K562 (cell line): ENCODE data around the gene AFF1. TPM values are rescaled to one million over a fixed set of nuclear protein-coding genes. Genes with fewer than 3 reads are reported as not detected.

Experiments
- ATF1 ChIP-seq, 2 experiments: fragments of 450-650 bp in 1 of 2; IDR thresholded peaks; 2 replicates each; pipeline ENCODE4 v1.6.1; 2016; ENCODE audit warnings: missing compliant biosample characterization in 1 of 2, missing genetic modification characterization in 1 of 2
- CREB1 ChIP-seq, 2 experiments: sonication (generic) in 1 of 2; formaldehyde crosslinking in 1 of 2; IDR thresholded peaks; 2 replicates each; pipeline versions ENCODE4 v1.6.1 to v1.8.0; 2012 to 2022; ENCODE audit warnings: inconsistent platforms in 1 of 2, mild to moderate bottlenecking in 1 of 2, missing genetic modification reagents in 1 of 2, moderate library complexity in 1 of 2
- FOSL1 ChIP-seq: fragments of 200-800 bp; sonication (Bioruptor generic); conservative IDR thresholded peaks from 2 replicates; pipeline ENCODE4 v1.6.1; 2016; ENCODE audit warnings: missing genetic modification characterization, missing compliant biosample characterization
- ILK ChIP-seq: fragments of 450-650 bp; IDR thresholded peaks from 2 replicates; pipeline ENCODE4 v1.6.1; 2016; ENCODE audit warnings: missing genetic modification characterization, low read depth, mild to moderate bottlenecking, missing compliant biosample characterization, moderate library complexity, borderline replicate concordance
- IRF2 ChIP-seq: sonication (generic); formaldehyde crosslinking; IDR thresholded peaks from 2 replicates; pipeline ENCODE4 v1.8.1; 2022; ENCODE audit warnings: mild to moderate bottlenecking, missing genetic modification reagents
- KLF1 ChIP-seq: fragments of 450-650 bp; IDR thresholded peaks from 2 replicates; pipeline ENCODE4 v1.6.1; 2016; ENCODE audit warnings: missing genetic modification characterization, missing compliant biosample characterization
- LARP7 ChIP-seq: fragments of 450-650 bp; IDR thresholded peaks from 2 replicates; pipeline ENCODE4 v1.6.1; 2016
- MBD1 ChIP-seq: fragments of 250-450 bp; sonication (Bioruptor Pico); IDR thresholded peaks from 2 replicates; pipeline ENCODE4 v1.8.0; 2022; ENCODE audit warnings: inconsistent platforms
- MYBL2 ChIP-seq, 2 experiments: fragments of 450-650 bp in 1 of 2; sonication (generic) in 1 of 2; formaldehyde crosslinking in 1 of 2; IDR thresholded peaks; 2 replicates each; pipeline versions ENCODE4 v1.6.1 to v1.8.1; 2017 to 2022; ENCODE audit warnings: borderline replicate concordance in 1 of 2, inconsistent platforms in 1 of 2, low read depth in 1 of 2, mild to moderate bottlenecking in 1 of 2, missing genetic modification reagents in 1 of 2, moderate library complexity in 1 of 2
- NCOA1 ChIP-seq: fragments of 450-650 bp; IDR thresholded peaks from 2 replicates; pipeline ENCODE4 v1.6.1; 2016; ENCODE audit warnings: low read depth
- NUFIP1 ChIP-seq: fragments of 450-650 bp; IDR thresholded peaks from 2 replicates; pipeline ENCODE4 v1.6.1; 2018; ENCODE audit not compliant: partially characterized antibody
- POLR2H ChIP-seq: IDR thresholded peaks from 2 replicates; pipeline ENCODE4 v1.6.1; 2016; ENCODE audit warnings: missing genetic modification characterization, low read depth, mild to moderate bottlenecking, control low read depth, missing compliant biosample characterization, moderate library complexity
- RERE ChIP-seq: sonication (generic); formaldehyde crosslinking; IDR thresholded peaks from 2 replicates; pipeline ENCODE4 v1.8.0; 2023; ENCODE audit warnings: missing genetic modification reagents, mild to moderate bottlenecking, borderline replicate concordance
- SMC3 ChIP-seq: conservative IDR thresholded peaks from 2 replicates; pipeline ENCODE4 v1.6.1; 2011; ENCODE audit warnings: low read depth, low read length, improper control_type of control experiment; ENCODE audit not compliant: insufficient read depth
- TBP ChIP-seq: optimal IDR thresholded peaks from 2 replicates; pipeline ENCODE3; 2011; ENCODE audit warnings: low read depth, low read length, improper control_type of control experiment
- ZBTB26 ChIP-seq: fragments of 450-650 bp; formaldehyde crosslinking; IDR thresholded peaks from 2 replicates; pipeline ENCODE4 v1.4.0; 2022; ENCODE audit warnings: missing genetic modification characterization
- ZNF174 ChIP-seq: fragments of 250-450 bp; sonication (Bioruptor Pico); IDR thresholded peaks from 2 replicates; pipeline ENCODE4 v1.4.0; 2020; ENCODE audit warnings: mild to moderate bottlenecking
- ZNF79 ChIP-seq: fragments of 250-450 bp; sonication (Bioruptor Pico); IDR thresholded peaks from 2 replicates; pipeline ENCODE4 v1.4.0; 2020; ENCODE audit warnings: low read depth, mild to moderate bottlenecking, moderate library complexity
- polyA plus RNA-seq, 8 experiments: library from polyadenylated mRNA; depleted of rRNA in 4 of 8; stranded (reverse) in 5 of 8; unstranded in 3 of 8; fragments of >200 nt; fragmentation: Nextera tagmentation in 2 of 8; fragmentation: Illumina TruSeq in 1 of 8; extraction: Ambion mirVana in 2 of 8; extraction: Trizol in 1 of 8; gene quantifications; 2 replicates each; pipeline versions ENCODE4 v1.2.1 to v1.2.3, GENCODE V29; 2011 to 2014; ENCODE audit warnings: inconsistent platforms in 1 of 8, missing spikeins in 1 of 8
- total RNA-seq, 7 experiments: library from RNA; depleted of rRNA in 6 of 7; stranded (reverse); fragments of >200 nt in 6 of 7; fragmentation: Illumina TruSeq in 2 of 7; extraction: Trizol in 2 of 7; gene quantifications; 2 replicates each; pipeline versions ENCODE4 v1.2.1 to v1.2.3, GENCODE V29; 2011 to 2021; ENCODE audit warnings: low replicate concordance in 1 of 7

AFF1 gene
- total and polyA plus RNA-seq, 9 of the 15 experiments (the other 6 are each of a cell fraction or from before 2014, with no cell fraction given): 4.1 to 47.5 (median 17.2) TPM

- TF ChIP-seq MYBL2 (IDR thresholded peaks at IDR 0.05; ENCODE audit: low read depth) (no peak), MYBL2 (CRISPR knock-in tag; IDR thresholded peaks at IDR 0.05; ENCODE audit: borderline replicate concordance) (no peak), TBP (peak; percentile 14), MBD1 (CRISPR knock-in tag) (no peak), LARP7 (no peak), FOSL1 (peak; percentile 41), NCOA1 (no peak), ZNF79 (CRISPR knock-in tag) (no peak), CREB1 (IDR thresholded peaks at IDR 0.05) (peak; percentile 38; the same call in 1 of the 2 replicates), CREB1 (CRISPR knock-in tag; IDR thresholded peaks at IDR 0.05) (0 out of 2 replicates have a peak, but pooled peaks have one; percentile 43), ZNF174 (no peak), NUFIP1 (no peak), SMC3 (no peak), KLF1 (tag) (no peak), ATF1 (CRISPR knock-in tag; IDR thresholded peaks at IDR 0.05) (no peak), ATF1 (tag; IDR thresholded peaks at IDR 0.05) (peak; percentile 60), ZBTB26 (CRISPR knock-in tag) (no peak), ILK (tag) (no peak), IRF2 (no peak), POLR2H (tag) (peak; percentile 85; the same call in 1 of the 2 replicates), RERE (CRISPR knock-in tag) (no peak)
These were observed 552 bp upstream of the AFF1 start (continued) for GRCh38 chr4:86934147-86934770.
